Stomach smooth muscle (tissue), 2 donors: Measurements from ENCODE around the gene DUSP12.

ENCODE experiments used
- H3K27ac ChIP-seq: one replicate; pipeline ENCODE4 v1.7.0; 2013; ENCODE audit warnings: mild to moderate bottlenecking, low read length, inconsistent platforms
- H3K27me3 ChIP-seq, 2 donors: one replicate each; pipeline ENCODE4 v1.7.0; 2013; ENCODE audit warnings: low read length in 2 of 2; ENCODE audit not compliant: insufficient read depth in 2 of 2, control insufficient read depth in 1 of 2
- H3K36me3 ChIP-seq, 2 donors: one replicate each; pipeline ENCODE4 v1.7.0; 2013; ENCODE audit warnings: low read length in 2 of 2; ENCODE audit not compliant: control insufficient read depth in 2 of 2, insufficient read depth in 2 of 2
- H3K4me1 ChIP-seq: one replicate; pipeline ENCODE4 v1.7.0; 2013; ENCODE audit warnings: low read length; ENCODE audit not compliant: control insufficient read depth, insufficient read depth
- H3K4me3 ChIP-seq, 2 donors: one replicate each; pipeline ENCODE4 v1.7.0; 2013; ENCODE audit warnings: low read length in 2 of 2
- H3K9ac ChIP-seq, 2 donors: one replicate each; pipeline ENCODE4 v1.7.0; 2013; ENCODE audit warnings: low read length in 2 of 2, mild to moderate bottlenecking in 1 of 2
- H3K9me3 ChIP-seq, 2 donors: one replicate each; pipeline ENCODE4 v1.7.0; 2013; ENCODE audit warnings: low read length in 2 of 2; ENCODE audit not compliant: control insufficient read depth in 2 of 2
- donor health status: healthy.
- donor health status: Pancreatic carcinoma.

The DUSP12 gene

GRCh38 chr1:161728376-161729226 lies 21.0 kb upstream of the DUSP12 start:
- H3K36me3 ChIP-seq, result no peaks in the 10 kb centered on the region

GRCh38 chr1:161730050-161730564 lies 19.5 kb upstream of the DUSP12 start:
- Histone ChIP-seq H3K36me3 (no peaks in the 10 kb centered on the region), H3K9ac (no peak overlapping the region), H3K9me3 (no peaks in the 10 kb centered on the region), H3K4me1 (peaks cover 18% of the 10 kb centered on the region), H3K4me3 (no peak overlapping the region), H3K27ac (no peak overlapping the region), H3K27me3 (no peaks in the 10 kb centered on the region)

More at GRCh38 chr1:161728376-161729226, 21.0 kb upstream of the DUSP12 start:
- no peak overlapping the region for H3K27ac ChIP-seq
- H3K4me1 ChIP-seq, result peaks cover 18% of the 10 kb centered on the region
- H3K27me3 ChIP-seq, result peaks cover 0 to 9% of the 10 kb centered on the region in 2 donors
- no peak overlapping the region for H3K9ac ChIP-seq
- H3K4me3 ChIP-seq, result no peak overlapping the region
- no peaks in the 10 kb centered on the region for H3K9me3 ChIP-seq

GRCh38 chr1:161731241-161731640 lies 18.3 kb upstream of the DUSP12 start:
- Histone ChIP-seq H3K4me1 (peaks cover 8% of the 10 kb centered on the region), H3K27me3 (peaks cover 0 to 3% of the 10 kb centered on the region in 2 donors), H3K36me3 (no peaks in the 10 kb centered on the region), H3K27ac (no peak overlapping the region), H3K9me3 (no peaks in the 10 kb centered on the region), H3K4me3 (no peak overlapping the region), H3K9ac (no peak overlapping the region)

GRCh38 chr1:161731981-161732718 lies 17.4 kb upstream of the DUSP12 start:
- Histone ChIP-seq H3K27ac (no peak overlapping the region), H3K9ac (no peak overlapping the region), H3K4me1 (peaks cover 6% of the 10 kb centered on the region), H3K9me3 (no peaks in the 10 kb centered on the region), H3K4me3 (no peak overlapping the region), H3K36me3 (no peaks in the 10 kb centered on the region), H3K27me3 (peaks cover 0 to 5% of the 10 kb centered on the region in 2 donors)

GRCh38 chr1:161733526-161733925 lies 16.1 kb upstream of the DUSP12 start:
- H3K27me3 ChIP-seq, result peaks cover 0 to 5% of the 10 kb centered on the region in 2 donors
- H3K27ac ChIP-seq, result no peak overlapping the region
- no peak overlapping the region for H3K9ac ChIP-seq
- H3K9me3 ChIP-seq, result no peaks in the 10 kb centered on the region
- H3K36me3 ChIP-seq, result no peaks in the 10 kb centered on the region
- H3K4me3 ChIP-seq, result no peak overlapping the region
- H3K4me1 ChIP-seq, result no peaks in the 10 kb centered on the region

GRCh38 chr1:161735837-161736236 lies 13.7 kb upstream of the DUSP12 start:
- no peaks in the 10 kb centered on the region for H3K9me3 ChIP-seq
- H3K27ac ChIP-seq, result no peak overlapping the region

GRCh38 chr1:161736335-161736969 lies 13.1 kb upstream of the DUSP12 start:
- H3K4me3 ChIP-seq, result no peak overlapping the region
- no peak overlapping the region for H3K9ac ChIP-seq
- H3K9me3 ChIP-seq, result no peaks in the 10 kb centered on the region
- H3K27ac ChIP-seq, result no peak overlapping the region
- H3K36me3 ChIP-seq, result no peaks in the 10 kb centered on the region
- H3K4me1 ChIP-seq, result no peaks in the 10 kb centered on the region
- peaks cover 5 to 11% of the 10 kb centered on the region in 2 donors for H3K27me3 ChIP-seq

More at GRCh38 chr1:161735837-161736236, 13.7 kb upstream of the DUSP12 start:
- no peak overlapping the region for H3K4me3 ChIP-seq
- H3K9ac ChIP-seq, result no peak overlapping the region
- H3K27me3 ChIP-seq, result peaks cover 5 to 11% of the 10 kb centered on the region in 2 donors
- no peaks in the 10 kb centered on the region for H3K36me3 ChIP-seq
- H3K4me1 ChIP-seq, result no peaks in the 10 kb centered on the region

GRCh38 chr1:161737625-161738024 lies 12.0 kb upstream of the DUSP12 start:
- Histone ChIP-seq H3K4me3 (no peak overlapping the region), H3K27ac (no peak overlapping the region), H3K9me3 (no peaks in the 10 kb centered on the region), H3K27me3 (peaks cover 5 to 11% of the 10 kb centered on the region in 2 donors), H3K36me3 (no peaks in the 10 kb centered on the region), H3K4me1 (no peaks in the 10 kb centered on the region), H3K9ac (no peak overlapping the region)

- no peaks in the 10 kb centered on the region for H3K4me1 ChIP-seq
- peaks cover 5 to 11% of the 10 kb centered on the region in 2 donors for H3K27me3 ChIP-seq
- no peak overlapping the region for H3K27ac ChIP-seq
- no peaks in the 10 kb centered on the region for H3K9me3 ChIP-seq
- no peak overlapping the region for H3K4me3 ChIP-seq
- no peak overlapping the region for H3K9ac ChIP-seq
- no peaks in the 10 kb centered on the region for H3K36me3 ChIP-seq
Observed at GRCh38 chr1:161738627-161739287, 10.8 kb upstream of the DUSP12 start.
